CD4-positive, alpha-beta T cell treated with Interleukin-4 for 4 hours (primary cell): ENCODE data around the gene LAMA3.

Experiments
- DNase-seq: peaks from one replicate; pipeline ENCODE4 v3.0.0-alpha.2; 2020

Gene LAMA3

GRCh38 chr18:23943903-23944624 is 254.8 kb downstream of the LAMA3 start:
- no peak for DNase-seq

GRCh38 chr18:23945416-23946079 is 256.3 kb downstream of the LAMA3 start:
- no peak for DNase-seq

GRCh38 chr18:23949863-23950262 is 260.6 kb downstream of the LAMA3 start:
- no peak for DNase-seq

GRCh38 chr18:23950644-23951043 is 261.4 kb downstream of the LAMA3 start:
- DNase-seq, result no peak

- DNase-seq, result no peak
Measured at GRCh38 chr18:23951206-23951605, 262.0 kb downstream of the LAMA3 start.

GRCh38 chr18:23953984-23954383 is 264.7 kb downstream of the LAMA3 start:
- no peak for DNase-seq

GRCh38 chr18:23956483-23956882 is 267.2 kb downstream of the LAMA3 start:
- DNase-seq, result no peak

GRCh38 chr18:23958036-23958435 is 268.8 kb downstream of the LAMA3 start:
- no peak for DNase-seq

- DNase-seq, result no peak
Measured at GRCh38 chr18:23963443-23964165, 274.4 kb downstream of the LAMA3 start.

- peak; percentile 62 for DNase-seq
Measured at GRCh38 chr18:23964282-23965238, 275.3 kb downstream of the LAMA3 start.

GRCh38 chr18:23966909-23967308 is 277.7 kb downstream of the LAMA3 start:
- no peak for DNase-seq

- peak; percentile 56 for DNase-seq
Measured at GRCh38 chr18:23967321-23968089, 278.3 kb downstream of the LAMA3 start.

- DNase-seq, result no peak
Measured at GRCh38 chr18:23968638-23969604, 279.7 kb downstream of the LAMA3 start.

GRCh38 chr18:23969664-23970063 is 280.4 kb downstream of the LAMA3 start:
- no peak for DNase-seq

GRCh38 chr18:23970161-23971096 is 281.2 kb downstream of the LAMA3 start:
- peak; percentile 87 for DNase-seq

GRCh38 chr18:23971097-23971440 is 281.8 kb downstream of the LAMA3 start:
- no peak for DNase-seq

- no peak for DNase-seq
Measured at GRCh38 chr18:23971666-23972230, 282.5 kb downstream of the LAMA3 start.

- DNase-seq, result peak; percentile 77
Measured at GRCh38 chr18:23972453-23972852, 283.2 kb downstream of the LAMA3 start.

GRCh38 chr18:23977103-23977502 is 287.9 kb downstream of the LAMA3 start:
- no peak for DNase-seq
